ENCODE measurements around the gene C20orf173.

Gene C20orf173, protein sequence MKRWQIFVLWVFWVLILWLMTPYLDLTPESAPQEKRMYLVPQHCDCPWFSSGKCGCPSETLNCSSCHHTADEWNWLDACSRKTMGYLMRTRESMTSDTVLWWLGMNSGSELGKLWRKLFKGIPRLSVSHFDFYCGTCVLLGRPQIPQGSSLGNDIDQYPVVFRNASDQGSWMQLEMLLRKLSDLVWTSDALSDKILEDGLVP

DNA sequence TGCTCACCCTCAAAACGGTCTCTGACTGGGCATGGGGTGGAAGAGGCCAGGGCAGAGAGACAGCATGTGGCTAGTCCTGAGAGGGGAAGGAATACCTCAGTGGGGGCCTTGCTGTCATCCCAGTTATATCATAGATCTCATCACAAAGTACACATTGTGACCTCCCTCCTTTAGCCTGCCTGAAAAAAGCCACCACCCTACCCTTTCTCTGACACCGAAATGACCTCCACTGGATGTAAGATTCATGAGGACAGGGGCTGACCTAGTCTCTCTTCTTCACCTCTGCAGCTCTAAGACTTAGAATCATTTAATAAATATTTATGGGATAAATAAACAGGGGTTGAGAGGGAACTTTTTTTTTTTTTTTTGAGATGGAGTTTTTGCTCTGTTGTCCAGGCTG is at the start of gene C20orf173:
C20orf173 (minus strand) TSS at position 101 of the 400 bp plus-strand sequence. CDS start 279 bp downstream, outside the sequence.
- H3K4me3 ChIP-seq (replicated peaks in 1 of 2; ENCODE audit: low read depth in 2 of 2, low read length in 2 of 2): no peak within 1 kb of the TSS
- no peak for DNase-seq (ENCODE audit: low read depth in 2 of 2)
- TF ChIP-seq, protein P1, sequence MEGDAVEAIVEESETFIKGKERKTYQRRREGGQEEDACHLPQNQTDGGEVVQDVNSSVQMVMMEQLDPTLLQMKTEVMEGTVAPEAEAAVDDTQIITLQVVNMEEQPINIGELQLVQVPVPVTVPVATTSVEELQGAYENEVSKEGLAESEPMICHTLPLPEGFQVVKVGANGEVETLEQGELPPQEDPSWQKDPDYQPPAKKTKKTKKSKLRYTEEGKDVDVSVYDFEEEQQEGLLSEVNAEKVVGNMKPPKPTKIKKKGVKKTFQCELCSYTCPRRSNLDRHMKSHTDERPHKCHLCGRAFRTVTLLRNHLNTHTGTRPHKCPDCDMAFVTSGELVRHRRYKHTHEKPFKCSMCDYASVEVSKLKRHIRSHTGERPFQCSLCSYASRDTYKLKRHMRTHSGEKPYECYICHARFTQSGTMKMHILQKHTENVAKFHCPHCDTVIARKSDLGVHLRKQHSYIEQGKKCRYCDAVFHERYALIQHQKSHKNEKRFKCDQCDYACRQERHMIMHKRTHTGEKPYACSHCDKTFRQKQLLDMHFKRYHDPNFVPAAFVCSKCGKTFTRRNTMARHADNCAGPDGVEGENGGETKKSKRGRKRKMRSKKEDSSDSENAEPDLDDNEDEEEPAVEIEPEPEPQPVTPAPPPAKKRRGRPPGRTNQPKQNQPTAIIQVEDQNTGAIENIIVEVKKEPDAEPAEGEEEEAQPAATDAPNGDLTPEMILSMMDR (IDR thresholded peaks at IDR 0.05; ENCODE audit: low read depth, low read length): no peak

DNA sequence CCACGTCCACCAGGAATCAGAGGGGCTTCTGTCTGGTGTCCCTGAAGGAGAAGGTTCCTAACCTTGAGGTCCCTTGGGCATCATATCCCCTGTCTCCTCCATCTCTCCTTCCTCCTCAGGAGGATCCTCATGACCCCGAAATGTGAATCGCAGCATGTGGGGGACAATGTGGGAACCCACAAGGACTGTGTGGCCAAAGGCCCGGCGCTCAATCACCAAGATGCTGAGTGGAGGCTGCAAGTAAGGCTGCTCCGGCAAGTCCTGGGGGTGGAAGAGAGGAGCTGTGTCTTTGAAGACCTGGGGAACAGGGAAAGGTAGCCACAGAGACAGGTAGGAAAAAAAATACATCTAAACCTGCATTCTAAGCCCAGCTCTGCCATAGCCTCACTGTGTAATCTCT is 49.7 kb upstream of the C20orf173 start:
- no peak for DNase-seq (ENCODE audit: low read depth in 2 of 2)
- H3K4me3 ChIP-seq (replicated peaks in 1 of 2; ENCODE audit: low read depth in 2 of 2, low read length in 2 of 2): no peak overlapping the region

DNA sequence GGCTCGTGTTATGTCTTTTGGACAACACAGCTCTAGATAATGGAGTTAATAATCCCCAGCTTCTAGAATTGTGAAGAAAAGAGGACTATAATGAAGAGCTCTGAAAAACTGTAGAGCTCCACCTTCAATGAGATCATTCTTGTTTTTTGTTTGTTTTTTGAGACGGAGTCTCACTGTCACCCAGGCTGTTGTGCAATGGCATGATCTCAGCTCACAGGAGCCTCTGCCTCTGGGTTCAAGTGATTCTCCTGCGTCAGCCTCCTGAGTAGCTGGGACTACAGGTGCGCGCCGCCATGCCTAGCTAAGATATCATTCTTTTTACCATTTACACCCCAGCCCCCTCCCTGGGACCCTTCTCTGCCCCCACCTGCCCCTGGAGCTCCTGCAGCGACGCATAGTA is 49.0 kb upstream of the C20orf173 start:
- no peak overlapping the region for H3K4me3 ChIP-seq (replicated peaks in 1 of 2; ENCODE audit: low read depth in 2 of 2, low read length in 2 of 2)
- peak in 1 of 2 donors; percentile 32 for DNase-seq (ENCODE audit: low read depth in 2 of 2)
- TF ChIP-seq, protein P1 (IDR thresholded peaks at IDR 0.05; ENCODE audit: low read depth, low read length): no peak

More for the DNA sequence above, 49.7 kb upstream of the C20orf173 start:
- TF ChIP-seq, protein P1 (IDR thresholded peaks at IDR 0.05; ENCODE audit: low read depth, low read length): no peak

DNA sequence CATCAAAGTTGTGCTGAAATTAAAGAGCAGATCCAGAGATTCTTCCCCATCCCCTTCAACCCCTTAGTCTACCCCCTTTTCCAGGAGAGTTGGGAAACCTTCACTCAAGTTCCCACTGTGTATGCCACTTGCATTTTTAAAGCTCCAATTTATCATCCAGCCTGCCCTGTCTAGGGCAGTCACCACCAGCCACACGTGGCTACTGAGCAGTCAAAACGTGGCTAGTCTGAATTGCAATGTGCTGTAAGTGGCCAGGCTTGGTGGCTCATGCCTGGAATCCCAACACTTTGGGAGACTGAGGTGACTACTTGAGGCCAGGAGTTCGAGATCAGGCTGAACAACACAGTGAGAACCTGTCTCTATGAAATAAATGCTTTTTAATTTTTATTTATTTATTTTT is 47.4 kb upstream of the C20orf173 start:
- DNase-seq (ENCODE audit: low read depth in 2 of 2): no peak
- TF ChIP-seq, protein P1 (IDR thresholded peaks at IDR 0.05; ENCODE audit: low read depth, low read length): no peak
- no peak overlapping the region for H3K4me3 ChIP-seq (replicated peaks in 1 of 2; ENCODE audit: low read depth in 2 of 2, low read length in 2 of 2)

DNA sequence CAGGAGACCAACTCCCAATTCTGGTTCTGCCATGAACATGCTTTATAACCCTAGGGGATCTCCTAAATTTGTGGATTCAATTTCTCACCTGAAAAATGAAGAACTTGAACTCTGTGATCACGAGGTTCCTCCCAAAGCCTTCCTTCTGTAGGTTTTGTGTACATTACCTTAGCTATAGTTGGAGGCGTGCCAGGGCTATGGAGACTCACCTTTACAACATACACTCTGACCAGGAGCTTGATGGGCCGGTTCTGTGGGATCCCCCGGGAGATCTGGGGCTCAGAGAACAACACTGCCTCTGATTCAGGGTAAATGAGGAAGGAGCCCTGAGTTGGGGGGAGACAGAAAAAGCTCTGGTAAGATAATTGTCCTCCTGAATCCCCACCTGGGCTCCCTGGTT is 46.5 kb upstream of the C20orf173 start:
- TF ChIP-seq, protein P1 (IDR thresholded peaks at IDR 0.05; ENCODE audit: low read depth, low read length): no peak
- no peak for DNase-seq (ENCODE audit: low read depth in 2 of 2)
- no peak overlapping the region for H3K4me3 ChIP-seq (replicated peaks in 1 of 2; ENCODE audit: low read depth in 2 of 2, low read length in 2 of 2)

DNA sequence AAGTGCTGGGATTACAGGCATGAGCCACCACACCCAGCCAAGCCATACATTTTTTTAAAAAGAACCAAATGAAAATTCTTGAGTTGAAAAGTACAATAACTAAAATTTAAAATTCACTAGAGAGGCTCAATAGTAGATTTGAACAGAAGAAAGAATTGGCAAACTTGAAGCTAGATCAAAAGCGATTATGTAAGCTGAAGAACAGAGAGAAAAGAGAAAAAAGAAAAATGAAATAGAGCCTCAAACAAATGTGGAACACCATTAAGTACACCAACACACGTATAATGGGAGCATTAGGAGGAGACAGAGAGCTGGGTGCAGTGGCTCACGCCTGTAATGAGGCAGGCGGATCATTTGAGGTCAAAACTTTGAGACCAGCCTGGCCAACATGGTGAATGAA is 43.4 kb upstream of the C20orf173 start:
- TF ChIP-seq, protein P1 (IDR thresholded peaks at IDR 0.05; ENCODE audit: low read depth, low read length): no peak
- DNase-seq (ENCODE audit: low read depth in 2 of 2): no peak
- H3K4me3 ChIP-seq (replicated peaks in 1 of 2; ENCODE audit: low read depth in 2 of 2, low read length in 2 of 2): no peak overlapping the region

DNA sequence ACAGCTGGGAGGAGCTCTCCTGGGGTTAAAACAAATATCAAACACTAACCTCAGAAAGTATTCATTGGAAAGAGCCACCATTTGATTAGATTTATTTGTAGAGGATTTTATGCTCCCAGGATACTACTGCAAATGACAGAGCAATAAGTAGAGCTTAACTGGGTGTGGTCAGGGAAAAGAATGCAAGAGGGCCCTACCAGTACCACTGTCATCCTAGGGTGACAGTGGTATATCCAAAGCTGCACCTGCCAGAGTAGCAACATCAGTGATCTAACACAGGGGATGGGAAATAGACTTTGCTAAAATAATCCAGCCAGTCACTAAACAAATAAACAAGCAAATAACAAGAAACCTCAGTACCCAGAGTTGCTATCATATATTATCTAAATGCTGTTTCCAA is 42.1 kb upstream of the C20orf173 start:
- TF ChIP-seq, protein P1 (IDR thresholded peaks at IDR 0.05; ENCODE audit: low read depth, low read length): no peak
- DNase-seq (ENCODE audit: low read depth in 2 of 2): no peak

More for the DNA sequence above, 42.1 kb upstream of the C20orf173 start:
- H3K4me3 ChIP-seq (replicated peaks in 1 of 2; ENCODE audit: low read depth in 2 of 2, low read length in 2 of 2): no peak overlapping the region

All from cardiac fibroblast (primary cell).